ENCODE data around the gene TBC1D26. TPM values are rescaled to one million over a fixed set of nuclear protein-coding genes. Genes with fewer than 3 reads are reported as not detected.

The TBC1D26 gene
- total RNA-seq, 1 experiment from 2014 or later: 0.61 TPM

Other genes with a start within 250 kb of the TBC1D26 start
- 4.1 and 10.3 TPM in 2 replicates for gene TVP23C, start 168.8 kb upstream of the TBC1D26 start, total RNA-seq (2014; rRNA removed; shearing (Covaris generic))
- gene FBXW10B, start 112.6 kb upstream of the TBC1D26 start, total RNA-seq (2014; rRNA removed; shearing (Covaris generic)): not detected in 2 replicates
- 19.0 and 47.9 TPM in 2 replicates for gene TRIM16, start 48.0 kb upstream of the TBC1D26 start, total RNA-seq (2014; rRNA removed; shearing (Covaris generic))
- gene ZNF286A, start 32.5 kb upstream of the TBC1D26 start, total RNA-seq (2014; rRNA removed; shearing (Covaris generic)): 24.3 and 56.3 TPM in 2 replicates
- gene ADORA2B, start 212.8 kb downstream of the TBC1D26 start, total RNA-seq (2014; rRNA removed; shearing (Covaris generic)): 23.7 and 30.5 TPM in 2 replicates